Effector memory CD8-positive, alpha-beta T cell (primary cell): Measurements from ENCODE around the gene TUBGCP4.
"Not testable (repeated sequence)": the region's sequence is repeated elsewhere in the genome, so short reads cannot be mapped to it uniquely, and the experiment has no call there.

Experiments
- ATAC-seq: fragments of 150-1000 bp; cut with Tn5 transposase; replicated peaks from 2 replicates; pipeline ENCODE4 v1.10.0; 2021; ENCODE audit warnings: mild to moderate bottlenecking, moderate library complexity
- DNase-seq, 3 experiments: peaks; one replicate each; pipeline ENCODE4 v3.0.0; 2021
- H3K27ac Mint-ChIP-seq, 2 donors: one replicate each; pipeline ENCODE4 v1.8.0; 2022; ENCODE audit warnings: mild to moderate bottlenecking in 2 of 2, mixed read lengths in 2 of 2, moderate library complexity in 2 of 2
- H3K27me3 Mint-ChIP-seq, 2 donors: one replicate each; pipeline ENCODE4 v1.8.0; 2022; ENCODE audit warnings: mixed read lengths in 2 of 2
- H3K36me3 Mint-ChIP-seq: one replicate; pipeline ENCODE4 v1.8.0; 2022; ENCODE audit warnings: mild to moderate bottlenecking, moderate library complexity, mixed read lengths; ENCODE audit not compliant: insufficient read depth
- H3K4me1 Mint-ChIP-seq, 2 donors: one replicate each; pipeline ENCODE4 v1.8.0; 2022; ENCODE audit warnings: low read depth in 2 of 2, mixed read lengths in 2 of 2
- H3K4me3 Mint-ChIP-seq, 2 donors: one replicate each; pipeline ENCODE4 v1.8.0; 2022; ENCODE audit warnings: mild to moderate bottlenecking in 2 of 2, mixed read lengths in 2 of 2, moderate library complexity in 2 of 2
- H3K9me3 Mint-ChIP-seq, 2 donors: one replicate each; pipeline ENCODE4 v1.8.0; 2022; ENCODE audit warnings: mixed read lengths in 2 of 2

The TUBGCP4 gene

GRCh38 chr15:43370310-43370974 lies 459 bp upstream of the TUBGCP4 start:
- Mint-ChIP-seq H3K9me3 (peaks cover 0 to 31% of the 10 kb centered on the region in 2 donors), H3K27me3 (no peaks in the 10 kb centered on the region), H3K27ac (peak overlapping the region; percentile 83 to 91), H3K4me3 (peak overlapping the region; percentile 93), H3K36me3 (peaks cover 13% of the 10 kb centered on the region), H3K4me1 (peaks cover 34 to 41% of the 10 kb centered on the region in 2 donors)
- peak; percentile 61 for ATAC-seq
- no peak for DNase-seq

- peak; percentile 74 for ATAC-seq
- Mint-ChIP-seq H3K36me3 (peaks cover 33% of the 10 kb centered on the region), H3K27ac (no peak overlapping the region), H3K27me3 (no peaks in the 10 kb centered on the region), H3K4me1 (peaks cover 17 to 20% of the 10 kb centered on the region in 2 donors), H3K4me3 (no peak overlapping the region), H3K9me3 (no peaks in the 10 kb centered on the region)
- peak; percentile 17 to 27 (median 22) for DNase-seq
Measured at GRCh38 chr15:43376017-43376705, 5.3 kb downstream of the TUBGCP4 start.

GRCh38 chr15:43378601-43379000 lies 7.7 kb downstream of the TUBGCP4 start:
- no peak overlapping the region for H3K27ac Mint-ChIP-seq
- DNase-seq: no peak
- ATAC-seq: no peak
- H3K4me1 Mint-ChIP-seq: peaks cover 5 to 6% of the 10 kb centered on the region in 2 donors
- H3K4me3 Mint-ChIP-seq: no peak overlapping the region
- H3K36me3 Mint-ChIP-seq: peaks cover 47% of the 10 kb centered on the region
- no peaks in the 10 kb centered on the region for H3K9me3 Mint-ChIP-seq
- no peaks in the 10 kb centered on the region for H3K27me3 Mint-ChIP-seq

GRCh38 chr15:43382310-43382709 lies 11.4 kb downstream of the TUBGCP4 start:
- Mint-ChIP-seq H3K4me3 (no peak overlapping the region), H3K4me1 (no peaks in the 10 kb centered on the region), H3K9me3 (no peaks in the 10 kb centered on the region), H3K36me3 (peaks cover 65% of the 10 kb centered on the region), H3K27me3 (no peaks in the 10 kb centered on the region), H3K27ac (no peak overlapping the region)
- ATAC-seq: no peak
- no peak for DNase-seq

- DNase-seq: no peak
- H3K36me3 Mint-ChIP-seq: peaks cover 67% of the 10 kb centered on the region
Measured at GRCh38 chr15:43383070-43383469, 12.2 kb downstream of the TUBGCP4 start.

GRCh38 chr15:43390723-43391122 lies 19.8 kb downstream of the TUBGCP4 start:
- peaks cover 50% of the 10 kb centered on the region for H3K36me3 Mint-ChIP-seq
- H3K27ac Mint-ChIP-seq: peak overlapping the region in 1 of 2 donors; percentile 7

More at GRCh38 chr15:43383070-43383469, 12.2 kb downstream of the TUBGCP4 start:
- H3K27ac Mint-ChIP-seq: no peak overlapping the region
- H3K27me3 Mint-ChIP-seq: no peaks in the 10 kb centered on the region
- no peak overlapping the region for H3K4me3 Mint-ChIP-seq
- no peak for ATAC-seq
- H3K4me1 Mint-ChIP-seq: no peaks in the 10 kb centered on the region
- no peaks in the 10 kb centered on the region for H3K9me3 Mint-ChIP-seq

GRCh38 chr15:43393592-43393991 lies 22.7 kb downstream of the TUBGCP4 start:
- ATAC-seq, H3K4me3 Mint-ChIP-seq, H3K27ac Mint-ChIP-seq, H3K4me1 Mint-ChIP-seq, H3K9me3 Mint-ChIP-seq, DNase-seq, H3K27me3 Mint-ChIP-seq: not testable (repeated sequence)
- H3K36me3 Mint-ChIP-seq: peaks cover 33% of the 10 kb centered on the region

More at GRCh38 chr15:43390723-43391122, 19.8 kb downstream of the TUBGCP4 start:
- Mint-ChIP-seq H3K9me3 (no peaks in the 10 kb centered on the region), H3K27me3 (no peaks in the 10 kb centered on the region), H3K4me1 (no peaks in the 10 kb centered on the region), H3K4me3 (no peak overlapping the region)
- ATAC-seq (no peak), DNase-seq (no peak)

- DNase-seq (no peak), ATAC-seq (no peak)
- Mint-ChIP-seq H3K9me3 (no peaks in the 10 kb centered on the region), H3K4me3 (no peak overlapping the region), H3K27me3 (no peaks in the 10 kb centered on the region), H3K36me3 (peaks cover 70% of the 10 kb centered on the region), H3K4me1 (no peaks in the 10 kb centered on the region), H3K27ac (peak overlapping the region; percentile 22 to 70)
Measured at GRCh38 chr15:43402255-43402654, 31.4 kb downstream of the TUBGCP4 start.

- H3K36me3 Mint-ChIP-seq: peaks cover 64% of the 10 kb centered on the region
- no peaks in the 10 kb centered on the region for H3K27me3 Mint-ChIP-seq
- no peak overlapping the region for H3K4me3 Mint-ChIP-seq
Measured at GRCh38 chr15:43403616-43404015, 32.7 kb downstream of the TUBGCP4 start.

GRCh38 chr15:43404130-43404529 lies 33.2 kb downstream of the TUBGCP4 start:
- peak overlapping the region in 1 of 2 donors; percentile 29 for H3K27ac Mint-ChIP-seq
- H3K4me1 Mint-ChIP-seq: no peaks in the 10 kb centered on the region
- no peaks in the 10 kb centered on the region for H3K27me3 Mint-ChIP-seq
- ATAC-seq: no peak
- H3K36me3 Mint-ChIP-seq: peaks cover 59% of the 10 kb centered on the region
- no peaks in the 10 kb centered on the region for H3K9me3 Mint-ChIP-seq
- DNase-seq: no peak
- H3K4me3 Mint-ChIP-seq: no peak overlapping the region

More at GRCh38 chr15:43403616-43404015, 32.7 kb downstream of the TUBGCP4 start:
- Mint-ChIP-seq H3K9me3 (no peaks in the 10 kb centered on the region), H3K4me1 (no peaks in the 10 kb centered on the region), H3K27ac (no peak overlapping the region)
- no peak for DNase-seq
- no peak for ATAC-seq

GRCh38 chr15:43406189-43406588 lies 35.3 kb downstream of the TUBGCP4 start:
- Mint-ChIP-seq H3K9me3 (no peaks in the 10 kb centered on the region), H3K4me1 (no peaks in the 10 kb centered on the region), H3K27me3 (no peaks in the 10 kb centered on the region), H3K36me3 (peaks cover 51% of the 10 kb centered on the region), H3K4me3 (no peak overlapping the region), H3K27ac (no peak overlapping the region)
- ATAC-seq (no peak), DNase-seq (no peak)

GRCh38 chr15:43406808-43407207 lies 35.9 kb downstream of the TUBGCP4 start:
- no peak overlapping the region for H3K4me3 Mint-ChIP-seq
- H3K27ac Mint-ChIP-seq: no peak overlapping the region
- no peaks in the 10 kb centered on the region for H3K4me1 Mint-ChIP-seq
- H3K27me3 Mint-ChIP-seq: no peaks in the 10 kb centered on the region
- DNase-seq: no peak
- peaks cover 47% of the 10 kb centered on the region for H3K36me3 Mint-ChIP-seq
- no peak for ATAC-seq
- no peaks in the 10 kb centered on the region for H3K9me3 Mint-ChIP-seq

GRCh38 chr15:43408789-43409188 lies 37.9 kb downstream of the TUBGCP4 start:
- Mint-ChIP-seq H3K36me3 (peaks cover 35% of the 10 kb centered on the region), H3K9me3 (no peaks in the 10 kb centered on the region), H3K27ac (no peak overlapping the region), H3K4me3 (no peak overlapping the region), H3K4me1 (no peaks in the 10 kb centered on the region), H3K27me3 (no peaks in the 10 kb centered on the region)
- ATAC-seq (no peak), DNase-seq (no peak)
